GM10248 (cell line): ENCODE data around the gene CYP2U1.

Source experiments
- CTCF ChIA-PET: fragments of 300-600 bp; sonication (Branson Sonifier 250); formaldehyde crosslinking; extraction: SDS; loops from one replicate; lab custom pipeline; 2021; ENCODE audit warnings: antibody characterized with exemption; lab: Yijun Ruan, JAX
- POLR2A ChIA-PET: fragments of 350-650 bp; sonication (Branson Sonifier 250); formaldehyde crosslinking; extraction: SDS; loops from one replicate; lab custom pipeline; 2020; ENCODE audit warnings: antibody characterized with exemption; lab: Yijun Ruan, JAX
- DNase-seq: peaks from one replicate; pipeline ENCODE4 v3.0.0; 2012; ENCODE audit errors: extremely low spot score
- TF ChIP-seq, protein P1 (sequence below): IDR thresholded peaks from 2 replicates; pipeline ENCODE4 v1.5.1; 2012; ENCODE audit warnings: mild to moderate bottlenecking, low read depth; ENCODE audit errors: extremely low read depth, missing control alignments, control extremely low read depth

Gene CYP2U1

DNA sequence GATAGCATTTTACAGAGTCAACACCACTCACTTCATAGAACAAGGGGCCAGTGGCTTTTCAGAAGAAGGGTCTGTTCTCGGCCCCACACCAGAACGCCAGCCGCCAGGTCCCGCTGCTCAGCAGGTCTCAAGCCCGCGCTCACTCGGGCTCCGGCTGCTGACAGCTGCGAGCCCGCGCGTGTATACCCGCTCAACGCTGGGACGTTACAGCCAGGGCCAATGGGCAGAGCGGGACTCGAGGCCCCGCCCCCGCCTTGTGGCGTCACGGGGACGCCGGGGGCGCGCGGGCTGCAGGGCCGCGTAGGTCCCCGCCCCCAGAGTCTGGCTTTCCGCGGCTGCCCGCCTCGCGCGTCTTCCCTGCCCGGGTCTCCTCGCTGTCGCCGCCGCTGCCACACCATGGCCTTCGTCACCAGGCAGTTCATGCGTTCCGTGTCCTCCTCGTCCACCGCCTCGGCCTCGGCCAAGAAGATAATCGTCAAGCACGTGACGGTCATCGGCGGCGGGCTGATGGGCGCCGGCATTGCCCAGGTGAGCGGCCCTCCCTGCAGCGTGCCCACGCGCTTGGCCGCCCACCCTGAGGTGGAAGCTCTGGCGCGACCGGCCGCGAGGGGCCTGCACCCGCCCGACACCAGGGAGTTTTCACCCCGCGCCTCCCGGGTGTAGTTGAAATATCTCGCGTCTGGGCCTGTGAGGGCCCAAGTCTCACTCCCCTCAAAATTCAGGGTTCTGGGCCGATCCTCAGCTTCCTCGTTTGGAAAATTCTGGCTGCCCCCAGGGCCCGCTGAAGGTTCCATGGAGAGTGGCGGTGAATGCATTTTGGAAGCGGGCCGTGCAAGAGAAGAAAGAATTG lies 58.4 kb downstream of the CYP2U1 start, which contains the start of gene HADH:
Gene HADH, plus strand, starts transcription at position 353 of the 850 bp plus-strand sequence. Its CDS starts 44 bp downstream, at position 397.
- peak; percentile 97 for DNase-seq
- TF ChIP-seq, protein P1, sequence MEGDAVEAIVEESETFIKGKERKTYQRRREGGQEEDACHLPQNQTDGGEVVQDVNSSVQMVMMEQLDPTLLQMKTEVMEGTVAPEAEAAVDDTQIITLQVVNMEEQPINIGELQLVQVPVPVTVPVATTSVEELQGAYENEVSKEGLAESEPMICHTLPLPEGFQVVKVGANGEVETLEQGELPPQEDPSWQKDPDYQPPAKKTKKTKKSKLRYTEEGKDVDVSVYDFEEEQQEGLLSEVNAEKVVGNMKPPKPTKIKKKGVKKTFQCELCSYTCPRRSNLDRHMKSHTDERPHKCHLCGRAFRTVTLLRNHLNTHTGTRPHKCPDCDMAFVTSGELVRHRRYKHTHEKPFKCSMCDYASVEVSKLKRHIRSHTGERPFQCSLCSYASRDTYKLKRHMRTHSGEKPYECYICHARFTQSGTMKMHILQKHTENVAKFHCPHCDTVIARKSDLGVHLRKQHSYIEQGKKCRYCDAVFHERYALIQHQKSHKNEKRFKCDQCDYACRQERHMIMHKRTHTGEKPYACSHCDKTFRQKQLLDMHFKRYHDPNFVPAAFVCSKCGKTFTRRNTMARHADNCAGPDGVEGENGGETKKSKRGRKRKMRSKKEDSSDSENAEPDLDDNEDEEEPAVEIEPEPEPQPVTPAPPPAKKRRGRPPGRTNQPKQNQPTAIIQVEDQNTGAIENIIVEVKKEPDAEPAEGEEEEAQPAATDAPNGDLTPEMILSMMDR = no peak
- CTCF ChIA-PET = interaction anchor here (2.0 to 10.7 kb wide), 3 partner anchors 9 to 40 kb away, joined by 5 to 76 read pairs (median 6); no protein-coding TSS in a partner anchor
- POLR2A ChIA-PET = interaction anchor here (0.6 kb wide), 1 partner anchor 30 kb away, joined by 3 read pairs; no protein-coding TSS in a partner anchor

DNA sequence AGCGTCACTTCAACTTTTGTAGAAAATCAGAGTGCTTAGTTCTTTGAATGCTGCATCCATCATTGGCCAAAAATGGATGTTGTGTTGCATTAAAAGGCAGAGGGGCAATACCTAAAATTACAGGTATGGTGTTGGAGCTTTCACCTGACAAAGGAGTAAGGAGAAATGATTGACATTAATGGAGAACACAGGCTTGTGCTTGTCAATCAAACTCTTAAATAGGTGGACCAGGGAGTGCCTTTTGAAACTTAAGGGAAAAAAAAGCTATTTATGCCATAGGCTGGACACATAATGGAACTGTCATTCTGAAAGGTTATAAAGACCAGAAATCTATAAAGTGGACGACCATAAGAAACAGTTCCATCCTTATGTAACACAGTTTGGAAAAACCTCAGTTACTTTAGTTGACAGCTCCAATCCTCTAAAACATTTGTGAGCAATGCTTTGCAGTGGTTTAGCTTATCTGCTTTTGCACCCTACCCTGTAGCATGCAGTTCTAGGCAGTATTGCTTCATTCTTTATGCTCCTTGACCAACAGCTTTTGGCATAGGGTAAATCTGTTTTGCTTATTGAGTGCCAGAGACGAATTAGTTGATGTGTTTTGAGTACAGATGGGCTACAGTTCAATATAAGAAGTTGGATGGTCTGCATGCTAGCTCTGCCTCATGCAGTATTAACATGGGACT lies 60.7 kb downstream of the CYP2U1 start:
- ChIA-PET POLR2A (no interaction called here), CTCF (interaction anchor here (0.9 to 10.7 kb wide), 6 partner anchors 10 to 581 kb away, joined by 3 to 76 read pairs (median 4); no protein-coding TSS in a partner anchor)
- TF ChIP-seq, protein P1 = no peak
- DNase-seq = no peak

GRCh38 chr4:107993969-107994368 lies 62.6 kb downstream of the CYP2U1 start:
- TF ChIP-seq, protein P1 = no peak
- peak; percentile 45 for DNase-seq
- CTCF ChIA-PET = interaction anchor here (1.1 to 10.7 kb wide), 8 partner anchors 9 to 42 kb away, joined by 3 to 76 read pairs (median 5); no protein-coding TSS in a partner anchor
- POLR2A ChIA-PET = no interaction called here

DNA sequence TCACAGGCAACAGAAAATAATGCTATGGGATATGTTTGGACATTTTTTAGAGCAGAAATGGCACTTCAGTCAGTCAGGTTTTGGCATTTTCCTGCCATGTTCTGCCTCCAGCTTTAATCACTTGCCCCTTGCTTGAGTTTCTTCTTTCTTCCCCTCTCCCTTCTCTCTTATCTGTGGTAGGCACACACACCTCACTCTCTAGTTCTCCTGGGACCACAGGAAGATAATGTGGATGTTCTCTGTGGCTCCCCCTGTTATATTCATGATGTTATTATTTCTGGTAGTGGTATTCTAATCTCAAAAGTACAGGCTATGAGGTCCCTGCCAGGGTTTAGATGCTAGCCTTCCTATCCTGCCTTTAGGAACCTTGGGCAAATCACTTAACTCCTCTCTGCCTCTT lies 63.5 kb downstream of the CYP2U1 start:
- no peak for DNase-seq
- ChIA-PET CTCF (interaction anchor here (1.1 to 10.7 kb wide), 6 partner anchors 14 to 578 kb away, joined by 3 to 76 read pairs (median 5); no protein-coding TSS in a partner anchor), POLR2A (no interaction called here)
- TF ChIP-seq, protein P1 = no peak

GRCh38 chr4:107996949-107997788 lies 65.8 kb downstream of the CYP2U1 start:
- TF ChIP-seq, protein P1 = no peak
- ChIA-PET POLR2A (no interaction called here), CTCF (interaction anchor here (0.9 to 10.7 kb wide), 3 partner anchors 10 to 33 kb away, joined by 3 to 76 read pairs (median 3); no protein-coding TSS in a partner anchor)
- DNase-seq = no peak
